CD4-positive, alpha-beta T cell treated with Interleukin-21 for 1 hour (primary cell): ENCODE measurements around the gene SPRED2.
"Not testable (repeated sequence)": the region's sequence is repeated elsewhere in the genome, so short reads cannot be mapped to it uniquely, and the experiment has no call there.

Source experiments
- DNase-seq: peaks from one replicate; pipeline ENCODE4 v3.0.0-alpha.2; 2020

Gene SPRED2

GRCh38 chr2:65360441-65360840 lies 72.0 kb downstream of the SPRED2 start:
- no peak for DNase-seq

GRCh38 chr2:65358678-65359400 lies 73.6 kb downstream of the SPRED2 start:
- no peak for DNase-seq

DNA sequence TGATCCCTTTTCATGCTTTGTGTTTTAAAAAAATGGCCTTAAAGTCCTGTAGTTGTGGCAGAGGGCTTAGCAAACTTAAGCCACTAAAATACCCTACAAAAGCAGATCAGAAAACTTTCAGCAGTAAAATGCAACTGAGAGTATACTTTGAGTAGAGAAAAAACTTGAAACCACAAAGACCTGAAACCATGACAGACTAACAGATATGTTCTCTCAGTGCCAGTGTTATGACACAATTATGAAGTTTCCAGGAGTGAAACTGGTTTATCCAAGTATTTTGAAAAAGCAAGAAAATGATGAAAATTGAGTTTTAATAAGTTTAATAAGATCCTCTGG lies 74.5 kb downstream of the SPRED2 start:
- DNase-seq, result no peak

DNA sequence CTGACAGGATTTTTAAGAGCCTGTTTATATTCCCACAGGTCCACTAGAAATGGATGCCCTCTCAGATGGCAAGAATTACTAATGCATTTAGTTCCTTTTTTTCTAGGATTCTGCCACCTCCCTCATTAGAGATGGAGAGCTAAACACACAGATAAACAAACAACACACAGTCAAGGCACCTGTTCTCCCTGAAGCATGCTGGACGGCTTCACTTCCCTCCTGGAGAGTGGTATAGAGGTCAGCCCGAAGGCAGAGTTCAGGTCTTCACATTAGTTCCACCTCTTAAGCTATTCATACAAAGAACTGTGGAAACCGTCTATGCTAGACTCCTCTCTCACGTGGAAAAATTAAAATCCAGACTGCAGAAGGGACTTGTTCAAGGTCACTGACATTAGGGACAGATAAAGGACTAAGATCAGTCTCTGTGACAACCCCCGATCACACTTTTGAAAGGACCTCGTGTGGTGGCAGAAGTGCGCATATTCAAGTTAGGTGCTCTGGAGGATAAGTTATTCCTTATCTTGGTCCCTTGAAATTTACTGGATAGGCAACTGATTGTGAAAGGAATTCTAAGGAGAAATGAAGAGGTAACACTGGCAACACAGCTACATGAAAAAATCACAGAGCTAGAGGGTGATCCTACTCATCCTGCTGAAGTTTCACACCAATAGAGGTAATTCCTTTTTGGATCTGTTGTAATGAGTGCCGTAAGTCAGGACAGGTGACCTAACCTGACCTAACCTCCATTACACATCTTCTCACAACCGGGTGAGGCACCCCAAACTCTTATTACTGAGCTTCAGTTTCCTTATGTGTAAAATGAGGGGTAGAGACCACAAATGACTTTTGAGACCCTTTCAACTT lies 75.1 kb downstream of the SPRED2 start:
- no peak for DNase-seq

GRCh38 chr2:65355186-65355831 lies 77.1 kb downstream of the SPRED2 start:
- no peak for DNase-seq

DNA sequence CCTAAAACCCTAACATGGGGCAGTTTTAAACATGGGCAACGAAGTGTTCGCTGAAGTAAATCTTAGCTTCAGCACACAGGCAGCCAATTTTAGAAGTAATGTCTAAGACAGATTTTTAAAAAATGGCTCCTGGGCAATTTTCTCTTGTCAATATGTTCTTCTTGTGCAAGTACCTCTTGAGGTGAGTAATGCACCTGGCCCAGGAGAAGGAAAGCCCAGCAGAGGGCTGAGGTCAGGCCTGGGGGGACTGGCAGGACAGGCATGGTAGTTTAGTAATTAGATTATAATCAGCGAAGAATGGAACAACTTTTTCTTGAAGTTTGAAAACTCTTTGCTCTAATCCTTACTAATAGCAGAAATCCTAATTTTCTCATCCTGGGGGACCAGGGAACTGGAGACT lies 77.6 kb downstream of the SPRED2 start:
- DNase-seq, result no peak

GRCh38 chr2:65353927-65354326 lies 78.5 kb downstream of the SPRED2 start:
- no peak for DNase-seq

GRCh38 chr2:65353046-65353445 lies 79.4 kb downstream of the SPRED2 start:
- DNase-seq, result no peak

DNA sequence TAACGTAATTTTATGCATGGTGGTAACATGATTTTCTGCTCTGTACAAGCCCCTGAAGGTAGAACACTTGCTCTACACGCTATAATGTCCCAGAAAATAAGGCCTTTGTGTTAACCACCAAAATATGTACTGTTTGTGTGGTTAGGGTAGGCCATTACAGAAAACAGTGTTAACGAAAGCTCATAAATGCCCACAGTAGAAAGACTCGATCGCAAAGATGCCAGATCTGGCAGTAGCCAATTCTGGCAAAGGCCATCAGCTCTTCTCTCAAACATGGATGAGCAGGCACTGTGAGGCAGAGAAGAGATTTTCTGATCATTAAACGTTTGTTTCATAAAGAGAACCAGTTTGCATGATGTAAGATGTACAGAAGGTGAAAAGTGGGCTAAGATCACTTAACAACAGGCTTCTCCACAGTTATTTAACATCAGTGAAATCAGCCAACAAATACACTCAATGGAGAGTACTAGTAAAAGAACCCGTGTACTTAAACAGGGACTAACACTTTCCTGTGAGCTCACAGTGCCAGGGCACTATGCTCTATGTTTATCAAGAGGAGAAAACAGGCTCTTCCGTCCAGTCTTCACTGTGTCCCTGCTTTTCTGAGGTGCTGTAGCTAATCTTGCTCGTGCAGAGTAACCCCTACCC lies 80.3 kb downstream of the SPRED2 start:
- no peak for DNase-seq

DNA sequence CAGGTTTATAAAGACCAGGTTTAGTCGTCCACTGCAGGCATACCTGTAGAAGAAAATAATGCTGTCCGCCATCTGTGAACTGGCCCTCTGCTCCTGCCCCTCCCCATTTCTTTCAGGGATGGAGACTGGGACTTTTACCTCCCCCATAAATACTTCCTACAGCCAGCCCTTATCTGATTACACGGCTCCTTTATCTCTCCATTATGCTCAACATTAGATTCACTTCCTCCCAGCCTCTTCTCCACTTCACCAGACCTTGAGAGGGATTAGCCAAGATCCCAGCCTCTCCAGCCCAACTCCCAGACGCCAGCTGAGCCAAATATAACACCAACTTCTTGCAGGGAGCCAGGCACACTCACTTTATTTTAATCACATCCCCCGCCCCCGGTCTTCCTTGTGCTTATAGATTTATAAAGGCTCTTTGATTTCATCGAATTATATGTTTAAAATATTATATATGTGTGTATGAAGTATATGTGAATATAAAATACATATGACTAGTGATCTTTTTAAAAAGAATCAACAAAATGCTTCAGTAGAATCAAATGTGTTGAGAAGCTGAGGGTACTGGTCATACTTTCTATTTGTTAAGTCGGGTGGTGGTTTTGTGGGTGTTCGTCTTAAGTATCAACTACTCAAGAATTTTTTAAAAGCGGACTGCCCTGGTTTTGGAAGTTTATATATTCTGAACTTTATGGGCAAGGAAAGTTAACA lies 81.0 kb downstream of the SPRED2 start:
- no peak for DNase-seq

GRCh38 chr2:65350651-65351056 lies 81.7 kb downstream of the SPRED2 start:
- no peak for DNase-seq

DNA sequence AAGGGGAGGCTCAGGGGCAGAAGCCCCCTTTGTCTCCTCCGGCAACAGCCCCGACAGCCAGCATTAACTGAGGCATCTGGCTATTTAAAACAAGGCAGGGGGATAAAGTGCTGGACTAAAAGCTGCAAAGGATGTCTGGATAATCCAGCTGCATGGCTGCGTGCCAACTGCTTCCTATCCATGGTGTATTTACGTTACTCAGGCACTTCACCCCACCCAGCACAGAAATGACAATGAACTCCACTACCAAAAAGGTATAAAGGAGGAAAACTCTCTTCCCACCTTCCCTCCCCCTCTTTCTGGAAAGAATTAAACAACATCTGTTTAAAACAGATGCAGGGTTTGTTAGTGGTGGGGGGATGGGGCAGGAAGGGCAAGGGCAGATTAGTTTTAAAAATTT lies 82.5 kb downstream of the SPRED2 start:
- DNase-seq, result no peak

DNA sequence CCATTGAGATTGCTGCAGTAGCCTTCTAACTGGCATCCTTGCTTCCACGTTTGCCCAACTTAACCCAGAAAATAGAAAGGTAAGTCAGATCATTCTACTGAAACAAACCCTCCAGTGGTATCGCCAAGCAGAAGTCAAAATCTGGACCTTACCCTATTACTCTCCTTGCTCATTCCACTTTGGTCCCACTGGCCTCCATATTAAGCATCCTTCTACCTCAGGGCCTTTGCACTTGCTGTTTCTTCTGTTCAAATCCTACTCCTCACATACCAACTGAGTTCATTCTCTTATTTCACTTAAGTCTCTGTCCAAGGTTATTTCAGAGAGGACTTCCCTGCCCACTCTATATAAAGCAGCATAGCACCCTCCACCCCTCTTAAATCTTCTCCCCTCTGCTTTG lies 84.5 kb downstream of the SPRED2 start:
- no peak for DNase-seq

DNA sequence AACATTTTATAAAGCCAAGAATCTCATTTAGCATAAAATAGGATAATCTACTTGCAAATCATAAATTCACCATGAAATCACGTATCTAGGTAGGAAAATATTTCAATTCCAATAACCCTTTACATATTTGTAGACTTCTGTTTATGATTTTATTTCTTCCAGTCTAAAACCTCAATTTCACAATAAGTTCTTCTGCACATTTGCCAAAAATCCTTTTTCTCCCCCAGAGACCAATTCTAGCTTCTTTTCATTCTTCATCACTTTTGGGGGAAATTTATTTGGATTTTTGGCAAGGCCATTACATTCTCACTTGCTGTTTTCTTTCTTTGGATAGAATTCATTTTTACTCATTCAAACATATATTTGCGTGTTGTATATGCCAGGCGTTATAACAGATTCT lies 86.8 kb downstream of the SPRED2 start:
- DNase-seq, result no peak

- no peak for DNase-seq
These were observed 87.7 kb downstream of the SPRED2 start for GRCh38 chr2:65344689-65345088.

GRCh38 chr2:65344182-65344581 lies 88.2 kb downstream of the SPRED2 start:
- no peak for DNase-seq

- DNase-seq, result no peak
These were observed 89.0 kb downstream of the SPRED2 start for GRCh38 chr2:65343386-65343785.

DNA sequence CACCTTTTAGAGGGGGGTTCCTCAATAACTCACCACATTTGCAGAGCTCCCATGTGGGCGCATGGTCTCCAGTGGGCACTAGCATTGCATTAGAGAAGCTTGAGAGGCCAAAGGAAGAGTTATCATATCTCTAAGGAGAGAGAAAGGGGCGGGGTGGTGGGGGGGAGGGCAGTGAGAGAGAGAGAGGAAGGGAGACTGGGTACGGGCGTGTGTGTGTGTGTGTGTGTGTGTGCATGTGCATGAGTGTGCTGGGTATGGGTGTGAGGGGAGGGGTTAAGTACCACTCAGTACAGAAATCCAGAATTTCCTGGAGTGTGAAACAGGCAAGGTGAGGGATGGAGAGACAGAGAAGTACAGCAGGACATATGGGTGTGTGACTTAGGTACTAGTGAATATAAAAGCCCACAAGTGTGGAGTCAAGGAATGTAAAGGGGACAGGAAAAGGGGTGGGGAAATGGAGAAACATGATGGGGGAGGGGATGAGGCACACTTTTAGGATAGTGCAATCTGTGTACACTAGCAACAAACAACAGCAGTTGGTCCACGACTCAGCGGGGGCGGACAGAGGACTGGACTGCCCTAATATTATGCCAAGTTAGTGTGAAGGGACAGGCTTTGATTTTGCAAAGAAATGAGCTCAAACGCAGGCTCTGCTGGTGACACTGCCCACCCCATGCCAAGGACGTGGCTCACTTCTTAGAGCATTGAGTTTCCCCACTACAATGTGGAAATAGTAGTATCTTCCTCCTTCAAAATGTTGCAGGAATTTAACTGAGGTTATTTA lies 91.3 kb downstream of the SPRED2 start:
- no peak for DNase-seq

GRCh38 chr2:65339648-65340047 lies 92.8 kb downstream of the SPRED2 start:
- DNase-seq, result no peak

- not testable (repeated sequence) for DNase-seq
These were observed 93.4 kb downstream of the SPRED2 start for GRCh38 chr2:65338830-65339495.

DNA sequence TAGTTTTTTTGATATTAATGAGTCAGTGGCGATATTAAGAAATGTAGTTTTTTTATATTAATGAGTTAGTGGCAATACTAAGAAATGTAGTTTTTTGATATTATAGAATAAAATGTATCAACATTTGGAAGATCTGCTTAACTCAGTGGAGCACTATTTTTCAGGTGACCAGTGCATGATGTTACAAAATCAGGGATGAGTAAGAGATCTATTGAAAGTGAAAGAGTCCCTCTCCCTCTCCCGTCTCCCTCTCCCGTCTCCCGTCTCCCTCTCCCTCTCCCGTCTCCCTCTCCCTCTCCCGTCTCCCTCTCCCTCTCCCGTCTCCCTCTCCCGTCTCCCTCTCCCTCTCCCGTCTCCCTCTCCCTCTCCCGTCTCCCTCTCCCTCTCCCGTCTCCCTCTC lies 94.5 kb downstream of the SPRED2 start:
- DNase-seq, result not testable (repeated sequence)
